ENCODE measurements around the gene LNPEP. TPM values are rescaled to one million over a fixed set of nuclear protein-coding genes. Genes with fewer than 3 reads are reported as not detected.

Gene LNPEP
- total and polyA plus RNA-seq, 4 donors, result 1.9 to 19.7 (median 9.5) TPM

DNA sequence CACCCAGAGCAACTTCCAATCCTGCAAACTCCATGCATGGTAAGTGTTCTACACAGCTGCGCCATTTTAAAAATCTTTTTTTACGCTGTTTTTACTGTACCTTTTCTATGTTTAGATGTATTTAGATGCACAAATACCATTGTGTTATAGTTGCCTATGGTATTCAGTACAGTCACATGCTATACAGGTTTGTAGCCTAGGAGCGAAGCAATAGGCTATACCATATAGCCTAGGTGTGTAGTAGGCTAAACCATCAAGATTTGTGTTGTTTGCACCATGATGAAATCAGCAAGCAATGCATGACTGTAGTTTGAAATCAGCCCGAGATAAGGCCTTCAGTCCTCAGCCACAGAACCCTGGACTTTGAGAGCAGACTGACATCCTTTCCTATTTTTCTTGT is 105.4 kb downstream of the LNPEP start:
- WGBS, result 98% methylated on average over 4 of the region's 4 CpGs
- Histone ChIP-seq H3K4me1 (ENCODE audit: control insufficient read depth in 4 of 4, insufficient read depth in 4 of 4, low read length in 3 of 4) (no peaks in the 10 kb centered on the region), H3K9me3 (ENCODE audit: control insufficient read depth in 4 of 4, low read length in 3 of 4) (no peaks in the 10 kb centered on the region), H3K36me3 (ENCODE audit: control insufficient read depth in 4 of 4, insufficient read depth in 3 of 4, low read depth in 1 of 4, low read length in 3 of 4) (no peaks in the 10 kb centered on the region), H3K4me3 (ENCODE audit: low read depth in 1 of 3, low read length in 3 of 3) (no peak overlapping the region), H3K9ac (ENCODE audit: low read depth in 1 of 2, low read length in 2 of 2) (no peak overlapping the region), H3K27ac (ENCODE audit: low read depth in 1 of 2, low read length in 2 of 2) (no peak overlapping the region), H3K27me3 (ENCODE audit: control insufficient read depth in 4 of 4, insufficient read depth in 4 of 4, low read length in 3 of 4) (no peaks in the 10 kb centered on the region)
- no peak for DNase-seq (ENCODE audit: low spot score)
- TF ChIP-seq YY1 (IDR thresholded peaks at IDR 0.05) (no peak), FOXA2 (IDR thresholded peaks at IDR 0.05) (no peak), RXRA (IDR thresholded peaks at IDR 0.05) (no peak), TAF1 (conservative IDR thresholded peaks at IDR 0.05) (no peak), HNF4G (IDR thresholded peaks at IDR 0.05) (no peak)

DNA sequence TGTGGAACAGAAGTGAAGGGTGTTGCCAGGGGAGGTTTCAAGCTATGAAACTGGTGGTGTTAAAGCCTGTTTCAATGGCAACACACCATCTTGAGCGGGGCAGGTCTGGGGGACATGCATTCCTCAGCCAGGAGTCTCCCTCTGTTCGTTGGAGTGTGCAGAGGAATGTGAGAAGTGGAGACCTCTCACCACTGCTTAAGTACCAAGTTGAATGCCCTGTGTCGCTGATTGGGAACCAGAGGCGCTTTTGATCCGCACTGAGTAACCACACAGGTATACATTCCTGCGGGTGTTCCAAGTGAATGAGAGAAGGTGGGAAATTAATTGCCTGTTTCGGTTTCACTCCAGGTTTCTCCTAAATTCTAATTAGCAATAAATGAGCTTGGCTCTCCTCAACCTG is 107.1 kb downstream of the LNPEP start:
- Histone ChIP-seq H3K4me1 (ENCODE audit: control insufficient read depth in 4 of 4, insufficient read depth in 4 of 4, low read length in 3 of 4) (no peaks in the 10 kb centered on the region), H3K9me3 (ENCODE audit: control insufficient read depth in 4 of 4, low read length in 3 of 4) (no peaks in the 10 kb centered on the region), H3K4me3 (ENCODE audit: low read depth in 1 of 3, low read length in 3 of 3) (no peak overlapping the region), H3K36me3 (ENCODE audit: control insufficient read depth in 4 of 4, insufficient read depth in 3 of 4, low read depth in 1 of 4, low read length in 3 of 4) (no peaks in the 10 kb centered on the region), H3K27ac (ENCODE audit: low read depth in 1 of 2, low read length in 2 of 2) (no peak overlapping the region), H3K27me3 (ENCODE audit: control insufficient read depth in 4 of 4, insufficient read depth in 4 of 4, low read length in 3 of 4) (no peaks in the 10 kb centered on the region), H3K9ac (ENCODE audit: low read depth in 1 of 2, low read length in 2 of 2) (no peak overlapping the region)
- TF ChIP-seq YY1 (IDR thresholded peaks at IDR 0.05) (no peak), NR2F2 (IDR thresholded peaks at IDR 0.05) (no peak), TAF1 (conservative IDR thresholded peaks at IDR 0.05) (no peak), CTCF (IDR thresholded peaks at IDR 0.05; ENCODE audit: low read depth, low read length, missing input control) (no peak), EGR1 (IDR thresholded peaks at IDR 0.05; ENCODE audit: low read depth in 2 of 2) (no peak), RAD21 (IDR thresholded peaks at IDR 0.05) (no peak), HNF4G (IDR thresholded peaks at IDR 0.05) (no peak), FOXA2 (IDR thresholded peaks at IDR 0.05) (no peak), FOXA1 (IDR thresholded peaks at IDR 0.05) (no peak), HNF4A (conservative IDR thresholded peaks at IDR 0.05) (no peak), ATF3 (IDR thresholded peaks at IDR 0.05) (no peak), RXRA (IDR thresholded peaks at IDR 0.05) (no peak), GABPA (IDR thresholded peaks at IDR 0.05 in 1 of 2, conservative IDR thresholded peaks at IDR 0.05 in 1 of 2) (no peak), JUND (IDR thresholded peaks at IDR 0.05) (no peak), SP1 (IDR thresholded peaks at IDR 0.05) (no peak)
- TF ChIP-seq, protein P1, sequence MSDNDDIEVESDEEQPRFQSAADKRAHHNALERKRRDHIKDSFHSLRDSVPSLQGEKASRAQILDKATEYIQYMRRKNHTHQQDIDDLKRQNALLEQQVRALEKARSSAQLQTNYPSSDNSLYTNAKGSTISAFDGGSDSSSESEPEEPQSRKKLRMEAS (IDR thresholded peaks at IDR 0.05), result no peak
- TF ChIP-seq, protein P2, sequence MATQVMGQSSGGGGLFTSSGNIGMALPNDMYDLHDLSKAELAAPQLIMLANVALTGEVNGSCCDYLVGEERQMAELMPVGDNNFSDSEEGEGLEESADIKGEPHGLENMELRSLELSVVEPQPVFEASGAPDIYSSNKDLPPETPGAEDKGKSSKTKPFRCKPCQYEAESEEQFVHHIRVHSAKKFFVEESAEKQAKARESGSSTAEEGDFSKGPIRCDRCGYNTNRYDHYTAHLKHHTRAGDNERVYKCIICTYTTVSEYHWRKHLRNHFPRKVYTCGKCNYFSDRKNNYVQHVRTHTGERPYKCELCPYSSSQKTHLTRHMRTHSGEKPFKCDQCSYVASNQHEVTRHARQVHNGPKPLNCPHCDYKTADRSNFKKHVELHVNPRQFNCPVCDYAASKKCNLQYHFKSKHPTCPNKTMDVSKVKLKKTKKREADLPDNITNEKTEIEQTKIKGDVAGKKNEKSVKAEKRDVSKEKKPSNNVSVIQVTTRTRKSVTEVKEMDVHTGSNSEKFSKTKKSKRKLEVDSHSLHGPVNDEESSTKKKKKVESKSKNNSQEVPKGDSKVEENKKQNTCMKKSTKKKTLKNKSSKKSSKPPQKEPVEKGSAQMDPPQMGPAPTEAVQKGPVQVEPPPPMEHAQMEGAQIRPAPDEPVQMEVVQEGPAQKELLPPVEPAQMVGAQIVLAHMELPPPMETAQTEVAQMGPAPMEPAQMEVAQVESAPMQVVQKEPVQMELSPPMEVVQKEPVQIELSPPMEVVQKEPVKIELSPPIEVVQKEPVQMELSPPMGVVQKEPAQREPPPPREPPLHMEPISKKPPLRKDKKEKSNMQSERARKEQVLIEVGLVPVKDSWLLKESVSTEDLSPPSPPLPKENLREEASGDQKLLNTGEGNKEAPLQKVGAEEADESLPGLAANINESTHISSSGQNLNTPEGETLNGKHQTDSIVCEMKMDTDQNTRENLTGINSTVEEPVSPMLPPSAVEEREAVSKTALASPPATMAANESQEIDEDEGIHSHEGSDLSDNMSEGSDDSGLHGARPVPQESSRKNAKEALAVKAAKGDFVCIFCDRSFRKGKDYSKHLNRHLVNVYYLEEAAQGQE (IDR thresholded peaks at IDR 0.05), result no peak
- TF ChIP-seq, protein P3, sequence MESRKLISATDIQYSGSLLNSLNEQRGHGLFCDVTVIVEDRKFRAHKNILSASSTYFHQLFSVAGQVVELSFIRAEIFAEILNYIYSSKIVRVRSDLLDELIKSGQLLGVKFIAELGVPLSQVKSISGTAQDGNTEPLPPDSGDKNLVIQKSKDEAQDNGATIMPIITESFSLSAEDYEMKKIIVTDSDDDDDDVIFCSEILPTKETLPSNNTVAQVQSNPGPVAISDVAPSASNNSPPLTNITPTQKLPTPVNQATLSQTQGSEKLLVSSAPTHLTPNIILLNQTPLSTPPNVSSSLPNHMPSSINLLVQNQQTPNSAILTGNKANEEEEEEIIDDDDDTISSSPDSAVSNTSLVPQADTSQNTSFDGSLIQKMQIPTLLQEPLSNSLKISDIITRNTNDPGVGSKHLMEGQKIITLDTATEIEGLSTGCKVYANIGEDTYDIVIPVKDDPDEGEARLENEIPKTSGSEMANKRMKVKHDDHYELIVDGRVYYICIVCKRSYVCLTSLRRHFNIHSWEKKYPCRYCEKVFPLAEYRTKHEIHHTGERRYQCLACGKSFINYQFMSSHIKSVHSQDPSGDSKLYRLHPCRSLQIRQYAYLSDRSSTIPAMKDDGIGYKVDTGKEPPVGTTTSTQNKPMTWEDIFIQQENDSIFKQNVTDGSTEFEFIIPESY (IDR thresholded peaks at IDR 0.05), result no peak
- WGBS, result 88% methylated on average over 7 of the region's 7 CpGs
- no peak for DNase-seq (ENCODE audit: low spot score)

All from liver (tissue), 9 donors.